Measurements from ENCODE around the gene UBC.

The UBC gene

GRCh38 chr12:124914392-124915238, at the start of gene UBC:
TSS of gene UBC (minus strand) at chr12:124914650. CDS start at chr12:124913771, 879 bp downstream.
- DNase-seq (ENCODE audit: low spot score), result peak; percentile 94

GRCh38 chr12:124963211-124963610, 48.8 kb upstream of the UBC start:
- DNase-seq (ENCODE audit: low spot score), result no peak

- no peak for DNase-seq (ENCODE audit: low spot score)
These were observed 46.6 kb upstream of the UBC start for GRCh38 chr12:124961055-124961454.

GRCh38 chr12:124956571-124956970, 42.1 kb upstream of the UBC start:
- no peak for DNase-seq (ENCODE audit: low spot score)

- no peak for DNase-seq (ENCODE audit: low spot score)
These were observed 40.3 kb upstream of the UBC start for GRCh38 chr12:124954771-124955170.

GRCh38 chr12:124953689-124954405, 39.4 kb upstream of the UBC start:
- DNase-seq (ENCODE audit: low spot score), result no peak

GRCh38 chr12:124952801-124953200, 38.4 kb upstream of the UBC start:
- no peak for DNase-seq (ENCODE audit: low spot score)

- DNase-seq (ENCODE audit: low spot score), result no peak
These were observed 37.8 kb upstream of the UBC start for GRCh38 chr12:124952295-124952694.

GRCh38 chr12:124949779-124950728, 35.6 kb upstream of the UBC start:
- DNase-seq (ENCODE audit: low spot score), result no peak

- no peak for DNase-seq (ENCODE audit: low spot score)
These were observed 34.6 kb upstream of the UBC start for GRCh38 chr12:124949066-124949465.

GRCh38 chr12:124947561-124948398, 33.3 kb upstream of the UBC start:
- DNase-seq (ENCODE audit: low spot score), result no peak

- no peak for DNase-seq (ENCODE audit: low spot score)
These were observed 32.6 kb upstream of the UBC start for GRCh38 chr12:124947013-124947412.

- DNase-seq (ENCODE audit: low spot score), result no peak
These were observed 32.0 kb upstream of the UBC start for GRCh38 chr12:124946447-124946793.

- DNase-seq (ENCODE audit: low spot score), result no peak
These were observed 26.7 kb upstream of the UBC start for GRCh38 chr12:124941170-124941527.

GRCh38 chr12:124940393-124941169, 26.1 kb upstream of the UBC start:
- DNase-seq (ENCODE audit: low spot score), result peak; percentile 91

GRCh38 chr12:124940143-124940392, 25.6 kb upstream of the UBC start:
- DNase-seq (ENCODE audit: low spot score), result no peak

- DNase-seq (ENCODE audit: low spot score), result peak; percentile 85
These were observed 25.1 kb upstream of the UBC start for GRCh38 chr12:124939421-124940142.

- DNase-seq (ENCODE audit: low spot score), result peak; percentile 78
These were observed 24.6 kb upstream of the UBC start for GRCh38 chr12:124939079-124939420.

- DNase-seq (ENCODE audit: low spot score), result peak; percentile 59
These were observed 24.1 kb upstream of the UBC start for GRCh38 chr12:124938587-124938986.

- peak; percentile 31 for DNase-seq (ENCODE audit: low spot score)
These were observed 23.7 kb upstream of the UBC start for GRCh38 chr12:124938108-124938507.
